ENCODE data around the gene CD53.

CD53 gene

DNA sequence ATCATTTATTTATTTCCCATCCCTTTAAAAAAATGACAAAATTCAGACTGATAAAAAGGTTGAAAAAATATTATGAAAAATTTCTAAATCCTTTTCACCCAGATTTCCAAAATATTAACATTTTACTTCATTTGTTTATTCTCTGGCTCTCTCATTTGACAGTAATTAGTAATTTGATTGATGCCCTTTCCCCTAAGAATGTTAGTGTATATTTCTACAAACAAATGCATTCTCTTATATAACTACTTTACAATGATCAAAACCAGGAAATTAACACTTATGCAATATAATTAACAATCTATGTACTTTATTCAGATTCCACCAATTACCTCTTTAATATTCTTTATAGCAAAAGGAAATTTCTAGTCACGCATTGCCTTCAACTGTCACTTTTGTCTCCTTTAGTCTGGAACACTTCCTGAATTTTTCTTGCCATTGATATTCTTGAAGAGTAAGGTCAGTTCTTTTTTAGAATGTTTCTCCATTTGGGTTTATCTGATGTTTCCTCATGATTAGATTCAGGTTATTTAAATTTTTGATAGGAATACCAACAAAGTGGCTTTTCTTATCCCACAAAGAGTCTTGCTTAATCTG, 3.9 kb downstream of the CD53 start:
- DNase-seq (ENCODE audit: low read depth) = no peak

DNA sequence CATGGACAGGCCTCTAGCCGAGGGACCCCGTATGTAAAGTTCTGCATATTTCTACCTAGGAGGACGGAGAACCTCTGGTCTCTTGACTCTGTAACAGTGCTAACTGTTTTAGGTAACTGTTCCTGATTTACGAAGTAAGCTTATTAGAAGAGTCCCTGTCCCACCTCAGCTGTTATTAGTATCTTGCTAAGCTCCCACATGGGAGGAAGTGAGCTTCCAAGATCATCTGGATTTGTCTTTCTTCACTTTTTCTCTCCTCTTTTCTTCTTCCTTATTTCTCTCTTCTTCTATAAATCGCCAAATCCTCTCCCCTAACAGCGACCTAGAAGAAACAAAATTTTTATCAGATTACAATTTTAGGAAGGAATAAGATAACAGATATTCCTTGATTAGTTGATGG, 4.4 kb downstream of the CD53 start:
- DNase-seq (ENCODE audit: low read depth) = no peak

DNA sequence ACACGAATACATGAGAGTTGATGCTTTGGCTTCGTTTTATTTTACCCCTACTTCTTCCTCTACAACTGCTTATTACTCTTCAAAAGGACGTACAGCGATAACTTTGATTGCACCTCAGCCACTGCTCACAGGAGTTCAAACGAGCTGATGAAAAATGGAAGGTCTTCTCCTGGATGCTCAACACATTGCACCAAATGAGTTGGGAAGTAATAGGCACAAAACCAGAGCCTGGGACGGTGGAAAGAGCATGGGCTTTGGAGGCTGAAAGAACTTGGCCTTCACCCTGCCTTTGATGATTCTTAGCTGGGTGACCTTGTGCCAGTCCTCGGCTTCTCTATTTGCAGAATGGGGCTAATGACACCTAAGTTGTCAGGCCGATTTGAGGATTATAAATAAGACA, 4.8 kb downstream of the CD53 start:
- no peak for DNase-seq (ENCODE audit: low read depth)

DNA sequence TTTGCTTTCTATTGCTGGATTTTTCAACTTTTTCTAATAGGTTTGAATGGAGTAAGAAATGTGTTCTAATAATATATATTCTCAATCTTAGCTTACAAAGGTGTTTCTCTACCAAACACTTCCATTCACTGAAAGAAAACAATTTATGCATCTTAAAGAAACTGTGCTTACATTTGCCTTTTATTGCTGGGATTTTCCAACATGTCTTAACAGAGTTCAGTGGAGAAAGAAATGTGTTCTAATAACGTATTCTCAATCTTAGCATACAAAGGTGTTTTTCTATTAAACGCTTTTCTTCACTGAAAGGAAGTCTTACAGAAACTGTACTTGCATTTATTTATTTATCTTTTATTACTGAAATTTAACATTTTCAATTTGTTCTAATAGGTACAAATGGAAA, 5.6 kb downstream of the CD53 start:
- no peak for DNase-seq (ENCODE audit: low read depth)

DNA sequence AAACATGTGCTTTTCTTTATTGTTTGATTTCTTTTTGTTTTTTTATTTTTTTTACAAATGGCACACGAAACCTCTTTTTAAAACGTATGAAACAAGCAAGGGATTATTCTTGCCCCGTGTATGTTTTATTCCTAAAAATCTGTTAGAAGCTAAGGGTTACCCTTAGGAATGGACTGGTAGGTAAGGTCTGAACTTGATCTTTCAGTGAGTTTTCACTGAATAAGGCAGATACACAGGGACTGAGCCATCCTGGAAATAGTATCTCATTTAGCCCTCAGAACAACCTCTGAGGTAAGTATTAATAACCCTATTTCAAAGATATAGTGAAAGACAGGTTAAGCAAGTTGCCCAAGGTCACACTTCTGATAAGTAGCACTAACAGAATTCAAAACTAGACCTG, 6.0 kb downstream of the CD53 start:
- DNase-seq (ENCODE audit: low read depth) = no peak

DNA sequence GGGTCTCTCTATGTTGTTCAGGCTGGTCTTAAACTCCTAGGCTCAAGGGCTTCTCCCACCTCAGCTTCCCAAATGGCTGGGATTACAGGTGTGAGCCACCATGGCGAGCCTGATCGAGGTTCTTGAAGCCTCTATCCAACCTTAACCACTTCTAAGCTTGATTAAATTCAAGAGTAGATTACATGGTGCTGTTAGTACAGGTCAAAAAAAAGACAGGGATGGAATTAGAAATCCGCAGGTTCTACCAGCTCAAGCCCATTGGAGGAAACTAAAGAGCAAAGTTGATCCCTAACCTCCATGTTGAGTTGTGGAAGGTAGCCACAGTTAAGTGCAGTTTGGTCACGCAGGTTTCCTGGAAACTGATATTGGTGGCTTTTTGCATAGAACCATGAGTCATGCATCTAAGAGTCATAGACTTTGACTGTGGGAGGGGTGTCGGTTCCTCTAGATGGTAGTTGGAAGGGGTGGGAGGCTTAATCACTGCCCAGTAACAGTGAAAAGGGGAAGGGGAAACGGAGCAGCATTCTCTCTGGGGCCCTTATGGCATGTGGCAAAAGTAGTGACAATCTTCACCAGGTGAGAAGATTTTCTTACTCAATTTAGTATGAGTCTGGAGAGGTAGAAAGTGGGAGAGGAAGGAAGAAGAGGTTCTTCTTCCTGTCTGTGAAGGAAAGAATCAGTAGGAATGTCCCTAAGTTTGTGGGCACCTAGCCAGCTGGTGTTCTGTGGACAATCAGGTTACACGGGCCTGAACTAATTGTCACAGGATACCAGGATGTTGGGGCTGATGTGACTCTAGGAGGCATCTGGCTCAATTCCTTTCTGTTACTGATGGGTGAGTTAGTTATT, 7.0 kb downstream of the CD53 start:
- no peak for DNase-seq (ENCODE audit: low read depth)

DNA sequence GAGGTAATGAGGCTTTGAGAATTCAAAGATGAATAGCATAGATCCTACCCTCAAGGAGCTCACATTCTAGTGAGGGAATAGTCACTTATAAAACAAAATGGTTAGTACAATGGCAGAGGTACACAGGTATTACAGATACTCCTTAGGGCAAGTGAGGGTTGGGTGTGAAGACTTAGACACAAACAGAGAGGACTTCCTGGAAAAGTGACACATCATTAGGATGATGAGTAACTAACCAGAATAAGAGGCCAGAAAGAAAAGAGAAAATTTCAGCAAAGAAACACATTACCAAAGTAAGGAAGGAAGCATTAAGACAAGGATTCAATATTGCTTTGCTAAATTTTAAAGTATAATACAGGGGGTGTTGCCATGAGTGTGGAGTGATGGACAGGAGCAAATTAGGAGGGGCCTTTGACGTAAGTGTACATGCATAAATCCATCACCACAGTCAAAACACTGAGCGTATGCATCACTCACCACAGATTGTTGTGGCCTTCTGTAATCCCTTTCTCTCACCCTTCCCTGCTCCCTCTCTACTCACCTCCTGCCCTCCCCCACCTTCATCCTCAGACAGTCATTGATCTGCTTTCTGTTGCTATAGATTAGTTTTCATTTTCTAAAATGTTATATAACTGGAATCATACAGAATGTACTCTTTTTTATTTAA, 7.9 kb downstream of the CD53 start:
- no peak for DNase-seq (ENCODE audit: low read depth)

DNA sequence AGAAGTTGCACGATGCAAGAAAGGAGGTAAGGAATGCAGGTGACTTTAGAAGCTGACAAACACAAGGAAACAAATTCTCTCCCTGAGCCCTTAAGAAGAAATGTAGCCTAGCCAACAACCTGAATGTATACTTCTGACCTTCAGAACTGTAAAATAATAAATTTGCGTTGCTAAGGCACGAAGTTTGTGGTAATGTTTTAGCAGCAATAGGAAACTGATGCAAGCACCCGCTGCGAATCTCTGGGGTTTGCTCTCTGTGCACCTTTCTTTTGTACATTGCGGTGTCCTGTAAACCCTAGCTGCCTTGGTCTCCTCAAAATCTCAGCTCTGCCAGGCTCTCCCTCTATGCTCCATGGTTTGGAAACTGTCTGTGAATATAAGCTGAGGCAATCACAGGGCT, 15.1 kb downstream of the CD53 start:
- DNase-seq (ENCODE audit: low read depth) = no peak

DNA sequence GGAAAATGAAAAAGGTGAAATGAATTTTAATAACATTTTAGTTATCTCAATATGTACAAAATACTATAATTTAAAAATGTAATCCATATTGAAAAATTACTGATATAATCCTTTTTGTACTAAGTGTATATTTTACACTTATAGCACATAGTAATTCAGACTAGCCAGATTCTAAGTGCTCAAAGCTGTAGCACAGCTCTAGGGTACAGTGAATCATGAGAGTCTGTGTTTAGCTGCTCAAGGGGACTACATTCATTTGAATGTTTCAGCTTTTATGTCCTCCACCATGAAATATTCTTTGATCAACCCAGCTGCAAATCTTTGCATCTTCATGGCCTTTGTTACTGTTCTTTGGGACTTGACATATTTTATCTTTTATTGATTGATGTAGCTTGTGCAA, 15.7 kb downstream of the CD53 start:
- no peak for DNase-seq (ENCODE audit: low read depth)

DNA sequence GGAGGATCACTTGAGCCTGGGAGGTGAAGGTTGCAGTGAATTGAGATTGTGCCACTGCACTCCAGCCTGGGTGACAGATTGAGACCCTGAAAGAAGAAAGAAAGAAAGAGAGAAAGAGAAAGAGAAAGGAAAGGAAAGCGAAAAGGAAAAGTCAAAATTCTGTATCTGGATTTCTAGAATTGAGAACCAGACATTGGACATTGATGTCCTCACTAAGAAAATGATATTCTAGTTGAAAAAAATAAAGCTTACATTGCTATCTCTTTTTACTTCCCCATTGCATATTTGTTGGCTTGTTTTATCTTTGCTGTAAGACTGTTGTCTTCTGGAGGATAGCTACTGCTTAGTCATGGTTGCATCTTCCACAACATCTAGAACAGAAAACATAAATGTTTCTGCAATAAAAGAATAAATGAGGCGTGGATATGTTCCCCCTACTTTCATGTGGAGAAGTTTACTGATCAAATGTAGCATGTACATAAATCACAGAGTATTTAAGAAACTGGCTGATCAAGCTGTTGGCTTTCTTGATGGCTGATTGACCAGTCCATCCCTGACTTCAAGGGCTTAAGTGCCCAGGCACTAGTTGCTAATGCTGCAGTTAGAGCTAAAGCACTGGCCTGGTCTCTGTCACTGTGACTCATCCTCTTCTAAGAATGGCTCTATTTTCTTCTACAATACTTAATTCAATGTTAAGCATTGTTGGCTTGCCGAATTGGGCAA, 17.7 kb downstream of the CD53 start:
- no peak for DNase-seq (ENCODE audit: low read depth)

DNA sequence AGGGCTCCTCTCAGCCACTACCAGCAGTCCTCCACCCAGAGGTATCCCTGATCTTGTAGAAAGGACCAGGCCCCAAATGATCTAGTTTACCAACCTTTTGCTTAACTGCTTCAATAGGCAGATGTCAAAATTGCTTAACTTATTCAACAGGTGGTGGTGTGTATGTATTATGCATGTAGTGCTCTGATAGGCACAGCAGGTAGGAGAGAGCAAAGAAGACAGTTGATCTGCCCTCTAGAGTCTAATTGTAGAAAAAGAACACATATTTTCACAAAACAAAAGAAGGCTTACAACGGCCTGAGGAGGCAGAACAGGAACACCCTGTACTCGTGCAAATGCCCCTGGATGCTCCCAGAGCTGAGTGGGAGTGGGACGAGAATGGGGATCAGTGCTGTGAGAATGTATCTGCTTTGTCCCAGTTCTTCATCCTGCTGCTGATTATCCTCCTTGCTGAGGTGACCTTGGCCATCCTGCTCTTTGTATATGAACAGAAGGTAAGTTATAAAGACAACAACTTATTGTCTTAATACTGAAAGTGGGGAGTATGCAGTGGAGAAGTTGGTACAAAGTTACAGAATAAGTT, 21.1 kb downstream of the CD53 start:
- no peak for DNase-seq (ENCODE audit: low read depth)

DNA sequence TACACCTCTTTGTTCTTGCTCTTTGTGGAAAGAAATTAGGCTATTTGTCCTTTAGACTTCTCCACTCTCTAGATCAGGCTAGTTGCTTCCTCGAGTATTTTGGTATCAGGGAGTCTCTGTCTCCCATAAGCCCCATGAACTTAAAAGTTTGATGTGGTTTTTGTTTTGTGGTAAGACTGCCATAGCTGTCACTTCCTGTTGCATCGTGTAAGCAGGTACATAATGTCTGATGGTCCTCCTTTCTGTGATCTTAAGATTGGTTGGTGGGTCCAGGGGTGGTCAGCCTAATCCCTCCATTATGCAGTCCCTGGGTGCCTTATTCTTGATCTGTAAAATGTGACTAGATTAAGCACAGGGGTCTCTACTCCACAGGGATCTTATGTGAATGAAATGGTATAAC, 23.1 kb downstream of the CD53 start:
- DNase-seq (ENCODE audit: low read depth) = no peak

DNA sequence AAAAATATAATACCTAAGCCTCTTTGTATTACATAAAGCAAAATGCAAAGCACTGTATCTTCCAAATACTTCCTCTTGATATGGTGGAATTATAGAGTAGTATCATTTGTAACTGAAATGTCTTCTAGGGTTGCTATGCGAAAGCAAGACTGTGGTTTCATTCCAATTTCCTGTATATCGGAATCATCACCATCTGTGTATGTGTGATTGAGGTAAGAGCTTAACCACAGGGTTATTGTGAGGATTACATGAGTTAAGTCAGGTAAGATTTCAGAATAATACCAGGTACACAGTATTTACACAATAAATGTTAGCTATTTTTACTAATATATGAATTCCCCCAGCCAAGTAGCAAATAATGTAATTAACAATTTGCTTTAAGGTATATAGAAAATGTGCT, 24.7 kb downstream of the CD53 start:
- no peak for DNase-seq (ENCODE audit: low read depth)

DNA sequence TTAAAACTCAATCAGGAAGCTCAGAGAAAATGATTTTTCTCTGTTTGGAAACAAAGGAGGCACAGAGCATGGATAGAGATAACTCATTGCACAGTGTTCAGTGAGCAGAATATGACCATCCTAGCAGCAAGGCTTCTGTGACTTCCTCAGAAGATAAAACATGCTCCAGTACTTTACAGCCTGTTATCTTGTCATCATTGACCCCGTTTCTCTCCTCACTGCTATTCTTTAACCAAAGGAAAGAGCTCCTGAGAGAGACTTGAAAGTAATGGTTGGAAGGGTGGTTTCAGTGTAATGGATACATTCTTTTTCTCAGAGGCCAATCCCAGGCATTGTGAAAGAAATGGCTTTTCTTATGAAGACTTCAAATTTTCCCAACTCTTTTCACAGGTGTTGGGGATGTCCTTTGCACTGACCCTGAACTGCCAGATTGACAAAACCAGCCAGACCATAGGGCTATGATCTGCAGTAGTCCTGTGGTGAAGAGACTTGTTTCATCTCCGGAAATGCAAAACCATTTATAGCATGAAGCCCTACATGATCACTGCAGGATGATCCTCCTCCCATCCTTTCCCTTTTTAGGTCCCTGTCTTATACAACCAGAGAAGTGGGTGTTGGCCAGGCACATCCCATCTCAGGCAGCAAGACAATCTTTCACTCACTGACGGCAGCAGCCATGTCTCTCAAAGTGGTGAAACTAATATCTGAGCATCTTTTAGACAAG, 25.9 kb downstream of the CD53 start:
- no peak for DNase-seq (ENCODE audit: low read depth)

DNA sequence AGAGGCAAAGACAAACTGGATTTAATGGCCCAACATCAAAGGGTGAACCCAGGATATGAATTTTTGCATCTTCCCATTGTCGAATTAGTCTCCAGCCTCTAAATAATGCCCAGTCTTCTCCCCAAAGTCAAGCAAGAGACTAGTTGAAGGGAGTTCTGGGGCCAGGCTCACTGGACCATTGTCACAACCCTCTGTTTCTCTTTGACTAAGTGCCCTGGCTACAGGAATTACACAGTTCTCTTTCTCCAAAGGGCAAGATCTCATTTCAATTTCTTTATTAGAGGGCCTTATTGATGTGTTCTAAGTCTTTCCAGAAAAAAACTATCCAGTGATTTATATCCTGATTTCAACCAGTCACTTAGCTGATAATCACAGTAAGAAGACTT, 26.5 kb downstream of the CD53 start:
- DNase-seq (ENCODE audit: low read depth) = no peak

DNA sequence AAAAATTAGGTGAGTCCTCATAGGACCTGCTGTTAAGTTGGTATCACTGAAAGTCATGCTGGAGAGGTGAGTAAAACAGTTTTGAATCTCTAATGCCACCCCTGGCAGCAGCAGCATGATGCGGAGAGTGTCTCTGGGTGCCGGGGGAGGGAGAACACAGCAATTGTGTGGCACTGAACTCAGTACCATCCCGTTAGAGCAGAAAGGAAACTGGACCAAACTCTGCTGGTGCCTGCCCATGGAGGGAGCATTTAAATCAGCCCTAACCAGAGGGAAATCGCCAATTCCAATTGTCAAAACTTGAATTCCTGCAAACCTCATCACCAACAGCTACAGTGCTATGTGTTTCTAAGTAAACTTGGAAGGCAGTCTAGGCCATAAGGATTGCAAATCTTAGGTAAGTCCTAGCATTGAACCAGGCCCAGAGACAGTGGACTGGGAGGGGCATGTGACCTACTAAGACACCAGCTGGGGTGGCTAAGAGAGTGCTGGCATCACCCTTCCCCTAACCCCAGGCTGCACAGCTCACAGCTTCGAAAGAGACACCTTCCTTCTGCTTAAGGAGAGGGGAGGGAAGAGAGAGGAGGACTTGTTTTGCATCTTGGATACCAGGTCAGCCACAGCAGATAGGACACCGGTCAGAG, 30.0 kb downstream of the CD53 start:
- DNase-seq (ENCODE audit: low read depth) = no peak

DNA sequence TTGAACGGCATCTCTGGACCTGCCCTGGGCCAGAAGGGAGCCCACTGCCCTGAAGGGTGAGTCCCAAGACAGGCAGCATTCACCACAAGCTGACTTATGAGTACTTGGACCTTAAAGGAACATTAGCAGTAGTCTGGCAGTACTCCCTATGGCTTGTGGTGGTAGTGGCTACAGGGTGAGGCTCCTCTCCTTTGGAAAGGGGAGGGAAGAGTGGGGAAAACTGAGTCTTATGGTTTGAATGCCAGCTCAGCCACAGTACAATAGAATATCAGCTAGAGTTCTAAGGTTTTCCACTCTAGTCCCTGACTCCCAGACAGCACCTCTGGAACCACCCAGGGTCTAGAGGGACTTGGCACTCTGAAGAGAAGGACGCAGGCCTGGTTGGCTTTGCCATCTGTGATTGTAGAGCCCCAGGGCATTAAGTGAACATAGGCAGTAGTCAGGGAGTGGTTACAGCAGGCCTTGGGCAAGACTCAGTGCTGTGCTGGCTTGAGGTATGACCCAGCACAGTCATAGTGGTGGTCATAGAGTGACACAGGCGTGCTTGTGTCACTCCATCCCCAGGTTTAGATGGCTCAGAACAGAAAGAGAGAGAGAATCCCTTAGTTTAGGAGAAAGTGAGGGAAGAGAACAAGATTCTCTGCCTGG, 31.0 kb downstream of the CD53 start:
- no peak for DNase-seq (ENCODE audit: low read depth)

DNA sequence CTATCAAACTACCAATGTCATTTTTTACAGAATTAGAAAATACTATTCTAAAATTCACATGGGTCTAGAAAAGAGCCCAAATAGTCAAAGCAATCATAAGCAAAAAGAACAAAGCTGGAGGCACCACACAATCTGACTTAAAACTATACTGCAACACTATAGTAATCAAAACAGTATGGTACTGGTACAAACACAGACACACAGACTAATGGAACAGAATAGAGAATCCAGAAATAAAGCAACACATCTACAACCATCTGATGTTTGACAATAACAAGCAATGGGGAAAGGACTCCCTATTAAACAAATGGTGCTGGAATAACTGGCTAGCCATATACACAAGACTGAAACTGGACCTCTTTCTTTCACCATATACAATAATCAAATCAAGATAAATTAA, 39.8 kb downstream of the CD53 start:
- no peak for DNase-seq (ENCODE audit: low read depth)

DNA sequence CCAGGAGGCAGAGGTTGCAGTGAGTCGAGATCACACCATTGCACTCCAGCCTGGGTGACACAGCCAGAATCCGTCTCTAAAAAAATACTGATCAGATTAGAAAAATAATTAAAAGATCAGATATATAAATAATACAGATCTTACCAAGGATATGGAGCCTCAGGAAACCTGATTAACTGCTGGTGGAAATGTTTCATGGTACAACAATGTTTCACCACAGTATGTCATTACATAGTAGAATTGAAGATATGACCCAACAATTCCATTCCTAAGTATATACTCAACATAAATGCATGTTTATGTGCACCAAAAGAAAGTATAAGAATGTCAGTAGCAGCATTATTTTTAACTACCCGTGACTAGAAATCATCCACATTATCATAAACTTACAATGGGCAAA, 41.7 kb downstream of the CD53 start:
- no peak for DNase-seq (ENCODE audit: low read depth)

DNA sequence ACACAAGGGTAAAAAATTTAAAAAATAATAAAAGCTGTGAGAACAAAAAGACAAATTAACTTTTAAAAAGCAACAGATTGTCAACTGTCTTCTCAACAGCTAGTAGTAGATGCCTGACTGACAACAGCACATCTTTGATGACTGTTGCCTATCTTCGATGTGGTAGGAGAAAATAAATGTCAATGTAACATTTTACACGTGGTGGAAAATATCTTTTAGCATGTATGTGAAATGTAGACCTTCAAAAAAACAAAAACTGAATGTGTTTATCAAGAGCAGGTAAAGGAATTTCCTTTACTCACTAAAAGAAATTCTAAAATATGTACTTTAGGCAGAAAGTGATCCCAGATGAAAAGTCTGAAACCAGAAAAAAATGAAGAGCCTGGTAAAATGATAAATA, 42.9 kb downstream of the CD53 start:
- DNase-seq (ENCODE audit: low read depth) = no peak

DNA sequence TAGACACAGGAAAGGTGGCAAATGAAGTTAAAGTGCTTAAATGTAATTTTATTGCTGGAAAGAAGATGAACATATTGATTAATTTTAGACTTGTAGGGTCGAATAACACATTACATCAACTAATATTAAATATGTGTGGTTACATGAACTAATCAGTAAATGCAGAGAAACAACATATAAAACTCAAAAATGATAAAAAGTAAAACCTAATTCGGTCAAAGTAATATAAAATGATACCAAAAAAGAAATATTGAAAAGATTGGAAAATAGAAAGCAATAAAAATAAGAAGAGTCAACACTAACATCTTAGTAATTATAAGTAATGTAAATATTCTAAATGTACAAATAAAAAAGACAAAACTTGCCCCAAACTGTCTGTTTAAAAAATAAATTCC, 43.3 kb downstream of the CD53 start:
- DNase-seq (ENCODE audit: low read depth) = no peak
